HUES48 (cell line): ENCODE results near the gene OPN1LW.
"Not testable (repeated sequence)": the region's sequence is repeated elsewhere in the genome, so short reads cannot be mapped to it uniquely, and the experiment has no call there.

ENCODE experiments used
- H3K27ac ChIP-seq: one replicate; pipeline ENCODE4 v1.7.0; 2013; ENCODE audit warnings: low read depth, low read length, inconsistent platforms
- H3K27me3 ChIP-seq: 2 replicates; pipeline ENCODE4 v1.6.1; 2013; ENCODE audit warnings: mild to moderate bottlenecking, low read length; ENCODE audit not compliant: control insufficient read depth, insufficient read depth
- H3K36me3 ChIP-seq: 2 replicates; pipeline ENCODE4 v1.6.1; 2013; ENCODE audit warnings: low read length; ENCODE audit not compliant: control insufficient read depth, insufficient read depth
- H3K4me1 ChIP-seq: 2 replicates; pipeline ENCODE4 v1.6.1; 2013; ENCODE audit warnings: mild to moderate bottlenecking, low read length; ENCODE audit not compliant: control insufficient read depth, insufficient read depth
- H3K4me3 ChIP-seq: 2 replicates; pipeline ENCODE4 v1.5.1; 2013; ENCODE audit warnings: mild to moderate bottlenecking, low read depth, low read length
- H3K9ac ChIP-seq: 2 replicates; pipeline ENCODE4 v1.6.1; 2013; ENCODE audit warnings: mild to moderate bottlenecking, low read depth, low read length, moderate library complexity
- H3K9me3 ChIP-seq: 2 replicates; pipeline ENCODE4 v1.6.1; 2013; ENCODE audit warnings: low read length; ENCODE audit not compliant: control insufficient read depth, insufficient read depth

Gene OPN1LW

GRCh38 chrX:154164902-154165301 is 20.9 kb downstream of the OPN1LW start:
- H3K27me3 ChIP-seq, H3K9ac ChIP-seq, H3K27ac ChIP-seq, H3K9me3 ChIP-seq, H3K4me3 ChIP-seq, H3K36me3 ChIP-seq, H3K4me1 ChIP-seq: not testable (repeated sequence)

DNA sequence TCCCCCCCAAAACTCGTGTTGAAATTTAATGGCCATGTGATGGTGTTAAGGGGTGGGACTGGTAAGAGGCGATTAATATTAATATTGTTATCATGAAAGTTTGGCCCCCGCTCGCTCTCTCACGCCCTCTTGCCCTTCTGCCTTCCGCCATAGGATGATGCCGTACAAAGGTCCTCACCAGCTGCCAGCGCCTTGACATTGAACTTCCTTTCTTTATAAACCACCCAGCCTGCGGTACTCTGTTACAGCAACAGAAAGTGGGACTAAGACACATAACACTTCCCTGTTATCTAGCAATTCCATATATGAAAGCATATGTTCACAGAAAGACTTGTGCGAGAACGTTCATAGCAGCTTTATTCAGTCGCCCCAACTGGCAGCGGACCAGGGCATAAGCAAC is 24.3 kb downstream of the OPN1LW start:
- not testable (repeated sequence) for H3K9me3 ChIP-seq, H3K27ac ChIP-seq, H3K27me3 ChIP-seq, H3K4me1 ChIP-seq, H3K9ac ChIP-seq, H3K4me3 ChIP-seq, H3K36me3 ChIP-seq

DNA sequence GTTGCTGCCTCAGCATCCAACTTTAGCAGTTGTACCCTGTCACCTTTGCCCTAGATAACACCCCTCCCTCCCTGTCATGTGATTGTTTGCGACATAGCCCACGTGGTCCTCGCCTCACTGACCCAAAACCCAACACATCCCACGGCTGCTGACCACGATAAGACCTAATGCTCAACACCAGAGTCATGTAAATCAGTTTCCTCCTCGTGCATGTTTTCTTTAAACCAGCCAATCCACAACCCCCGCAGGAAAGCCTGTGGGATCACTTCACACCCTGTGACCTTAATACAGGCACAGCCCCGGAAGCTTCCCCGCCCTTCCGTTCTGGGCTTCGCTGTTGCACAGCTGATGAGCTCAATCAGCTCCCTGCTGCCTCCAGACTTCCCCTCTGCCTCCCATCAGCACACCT is 28.5 kb downstream of the OPN1LW start:
- H3K4me3 ChIP-seq, H3K4me1 ChIP-seq, H3K27ac ChIP-seq, H3K9me3 ChIP-seq, H3K9ac ChIP-seq, H3K27me3 ChIP-seq, H3K36me3 ChIP-seq: not testable (repeated sequence)

DNA sequence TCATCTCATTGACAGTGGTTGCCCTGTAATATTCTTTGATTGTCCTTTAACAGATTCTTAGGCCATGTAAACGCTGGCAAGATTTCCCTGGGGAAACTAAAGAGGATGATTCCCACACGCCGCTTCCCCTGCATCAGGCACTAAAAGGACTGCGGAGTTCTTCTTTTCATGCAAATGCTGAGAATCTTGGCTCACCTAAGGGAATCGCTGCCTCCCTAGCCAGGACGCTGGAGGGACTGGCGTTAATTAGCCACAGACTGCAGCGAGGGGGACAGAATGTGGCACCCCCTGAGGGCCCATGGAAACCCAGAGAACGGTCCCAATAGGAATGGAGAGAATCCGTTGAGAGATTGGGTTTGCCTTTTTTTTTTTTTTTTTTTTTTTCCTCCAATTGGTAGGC is 30.3 kb downstream of the OPN1LW start:
- not testable (repeated sequence) for H3K9me3 ChIP-seq, H3K27me3 ChIP-seq, H3K36me3 ChIP-seq, H3K4me1 ChIP-seq, H3K4me3 ChIP-seq, H3K9ac ChIP-seq, H3K27ac ChIP-seq

GRCh38 chrX:154182296-154182695 is 38.3 kb downstream of the OPN1LW start, which contains the start of gene OPN1MW:
TSS of gene OPN1MW (plus strand) at chrX:154182596. CDS start at chrX:154182678, 82 bp downstream.
- not testable (repeated sequence) for H3K4me1 ChIP-seq, H3K27ac ChIP-seq, H3K9ac ChIP-seq, H3K36me3 ChIP-seq, H3K9me3 ChIP-seq, H3K27me3 ChIP-seq, H3K4me3 ChIP-seq

- not testable (repeated sequence) for H3K4me3 ChIP-seq, H3K36me3 ChIP-seq
Observed at GRCh38 chrX:154183794-154184193, 39.8 kb downstream of the OPN1LW start.

DNA sequence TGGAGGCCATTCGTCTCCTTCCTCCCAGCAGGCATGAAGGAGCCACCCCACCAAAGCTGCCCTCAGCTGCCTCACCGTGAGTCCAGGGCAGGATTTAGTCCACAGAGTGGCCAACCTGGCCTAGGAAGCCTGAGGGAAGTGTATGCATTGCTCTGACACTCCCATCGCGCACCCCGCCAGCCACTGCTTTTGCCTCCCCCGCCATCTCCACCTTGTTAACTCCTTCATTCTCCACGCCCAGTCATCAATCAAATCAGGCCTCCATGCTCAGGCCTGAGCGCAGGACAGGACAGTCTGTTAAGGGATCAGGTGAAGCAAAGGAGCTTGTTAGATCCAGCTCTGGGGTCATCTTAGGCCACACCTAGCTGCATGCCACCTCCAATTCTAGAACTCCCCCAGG is 48.8 kb downstream of the OPN1LW start:
- not testable (repeated sequence) for H3K4me1 ChIP-seq, H3K36me3 ChIP-seq, H3K4me3 ChIP-seq, H3K9me3 ChIP-seq, H3K27ac ChIP-seq, H3K27me3 ChIP-seq, H3K9ac ChIP-seq

More at GRCh38 chrX:154183794-154184193, 39.8 kb downstream of the OPN1LW start:
- H3K9ac ChIP-seq, H3K9me3 ChIP-seq, H3K27ac ChIP-seq, H3K27me3 ChIP-seq, H3K4me1 ChIP-seq: not testable (repeated sequence)

GRCh38 chrX:154194316-154194715 is 50.3 kb downstream of the OPN1LW start:
- H3K36me3 ChIP-seq, H3K27me3 ChIP-seq, H3K27ac ChIP-seq, H3K9me3 ChIP-seq, H3K4me3 ChIP-seq, H3K4me1 ChIP-seq, H3K9ac ChIP-seq: not testable (repeated sequence)

DNA sequence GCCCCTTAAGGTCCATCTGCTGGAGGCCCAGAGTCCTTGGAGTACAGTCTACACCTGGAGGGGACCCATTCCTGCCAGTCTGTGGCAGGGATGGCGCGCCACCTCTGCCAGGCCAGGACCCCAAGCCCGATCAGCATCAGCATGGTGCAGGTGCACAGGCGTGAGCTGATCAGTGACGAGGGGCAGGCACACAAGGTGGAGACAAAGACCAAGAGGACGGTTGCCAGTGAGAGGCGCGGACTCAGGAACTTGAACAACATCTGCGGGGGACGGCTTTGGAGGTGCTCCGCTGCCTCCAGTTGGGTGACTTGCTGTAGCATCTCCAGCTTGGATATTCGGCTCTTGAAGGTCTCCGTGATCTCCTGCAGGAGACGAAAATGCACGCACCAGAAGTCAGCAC is 52.4 kb downstream of the OPN1LW start:
- not testable (repeated sequence) for H3K9me3 ChIP-seq, H3K27ac ChIP-seq, H3K4me1 ChIP-seq, H3K27me3 ChIP-seq, H3K9ac ChIP-seq, H3K4me3 ChIP-seq, H3K36me3 ChIP-seq
